T47D (cell line): ENCODE results near the gene FANK1.
"Not testable (repeated sequence)": the region's sequence is repeated elsewhere in the genome, so short reads cannot be mapped to it uniquely, and the experiment has no call there.

Experiments
- DNase-seq, 2 experiments: peaks; one replicate each; pipeline versions ENCODE4 v3.0.0 to v3.0.0-alpha.2; 2011 to 2012; ENCODE audit warnings: low read depth in 1 of 2, low spot score in 1 of 2
- JUND ChIP-seq: IDR thresholded peaks from 2 replicates; pipeline ENCODE4 v1.6.1; 2012; ENCODE audit warnings: low read depth
- in situ Hi-C: cut with HindIII; loops from 2 replicates; pipeline ENCODE4 v1.10.0; 2016; ENCODE audit warnings: low sequenced_read_pairs, low pct_unique_long_range_greater_than_20kb

The FANK1 gene

GRCh38 chr10:125871338-125871737 is 25.0 kb upstream of the FANK1 start:
- DNase-seq: no peak
- in situ Hi-C loops: no loop called here
- TF ChIP-seq JUND: no peak

DNA sequence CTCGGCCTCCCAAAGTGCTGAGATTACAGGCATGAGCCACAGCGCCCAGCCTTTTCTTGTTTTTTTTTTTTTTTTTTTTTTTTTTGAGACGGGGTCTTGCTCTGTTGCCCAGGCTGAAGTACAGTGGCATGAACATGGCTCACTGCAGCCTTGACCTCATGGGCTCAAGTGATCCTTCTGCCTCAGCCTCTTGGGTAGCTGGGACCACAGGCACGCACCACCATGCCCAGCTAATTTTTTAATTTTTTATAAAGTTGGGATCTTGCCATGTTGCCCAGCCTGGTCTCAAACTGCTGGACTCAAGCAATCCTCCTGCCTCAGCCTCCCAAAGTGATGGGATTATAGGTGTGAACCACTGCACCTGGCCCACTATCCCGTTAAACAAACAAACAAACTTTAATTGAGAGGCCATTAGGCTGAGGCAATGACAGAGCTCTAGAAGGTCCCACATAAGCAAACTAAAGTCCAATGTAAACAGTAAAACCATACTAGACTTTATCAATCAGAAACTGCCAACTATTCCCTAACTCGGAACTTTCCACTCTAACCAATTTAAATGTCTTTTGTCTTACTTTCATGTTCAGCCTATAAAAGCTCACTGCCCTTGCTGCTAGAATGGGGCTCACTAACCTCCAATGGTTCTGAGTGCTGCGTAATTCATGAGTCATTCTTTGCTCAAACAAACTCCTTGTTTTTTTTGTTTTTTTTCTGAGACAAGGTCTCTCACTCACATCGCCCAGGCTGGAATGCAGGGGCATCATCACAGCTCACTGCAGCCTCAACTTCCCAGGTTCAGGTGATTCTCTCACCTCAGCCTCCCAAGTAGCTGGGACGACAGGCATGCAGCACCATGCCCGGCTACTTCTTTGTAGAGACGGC is 17.2 kb upstream of the FANK1 start:
- no peak for TF ChIP-seq JUND
- no peak for DNase-seq
- in situ Hi-C loops: no loop called here

DNA sequence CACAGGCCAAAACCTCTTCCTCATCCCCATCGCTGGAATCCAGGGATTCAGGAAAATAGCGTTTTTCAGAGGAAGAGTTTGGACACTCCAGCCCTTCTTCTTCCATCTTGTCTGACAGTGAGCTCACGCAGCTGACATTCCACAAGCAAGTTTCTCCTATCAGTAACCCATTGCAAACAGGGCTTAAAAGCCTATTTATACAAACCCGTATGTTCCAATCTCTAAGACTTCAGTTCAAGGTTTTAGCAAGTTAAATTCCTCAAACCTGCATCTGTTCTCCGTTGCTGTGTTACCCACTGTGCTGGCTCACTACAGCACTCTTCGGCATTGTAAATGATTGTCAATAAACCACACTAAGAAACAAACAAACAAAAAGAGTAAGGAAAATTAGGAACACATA is 15.6 kb upstream of the FANK1 start:
- in situ Hi-C loops: no loop called here
- no peak for TF ChIP-seq JUND
- DNase-seq: no peak

- in situ Hi-C loops: no loop called here
- DNase-seq: no peak
- TF ChIP-seq JUND: no peak
Observed at GRCh38 chr10:125881192-125881591, 15.2 kb upstream of the FANK1 start, which contains the start of gene DHX32. DHX32 (minus strand) TSS chr10:125881292; CDS start chr10:125880824, 468 bp downstream.

- TF ChIP-seq JUND: no peak
- in situ Hi-C loops: no loop called here
- DNase-seq: no peak
Observed at GRCh38 chr10:125882596-125882995, 13.8 kb upstream of the FANK1 start.

- no peak for TF ChIP-seq JUND
- in situ Hi-C loops: no loop called here
- DNase-seq: no peak
Observed at GRCh38 chr10:125883211-125883610, 13.2 kb upstream of the FANK1 start.

GRCh38 chr10:125886914-125887512 is 9.4 kb upstream of the FANK1 start:
- DNase-seq: no peak
- in situ Hi-C loops: no loop called here
- no peak for TF ChIP-seq JUND

GRCh38 chr10:125889441-125889840 is 6.9 kb upstream of the FANK1 start:
- in situ Hi-C loops, DNase-seq: not testable (repeated sequence)

GRCh38 chr10:125892402-125892801 is 4.0 kb upstream of the FANK1 start:
- in situ Hi-C loops, DNase-seq: not testable (repeated sequence)

GRCh38 chr10:125894176-125894575 is 2.2 kb upstream of the FANK1 start:
- in situ Hi-C loops, DNase-seq: not testable (repeated sequence)

GRCh38 chr10:125895130-125896087 is 955 bp upstream of the FANK1 start:
- peak; percentile 17 to 65 for DNase-seq
- in situ Hi-C loops: not testable (repeated sequence)

GRCh38 chr10:125897317-125897716 is 953 bp downstream of the FANK1 start:
- DNase-seq, in situ Hi-C loops: not testable (repeated sequence)

GRCh38 chr10:125900963-125901362 is 4.6 kb downstream of the FANK1 start:
- peak; percentile 13 to 74 for DNase-seq
- in situ Hi-C loops: not testable (repeated sequence)

DNA sequence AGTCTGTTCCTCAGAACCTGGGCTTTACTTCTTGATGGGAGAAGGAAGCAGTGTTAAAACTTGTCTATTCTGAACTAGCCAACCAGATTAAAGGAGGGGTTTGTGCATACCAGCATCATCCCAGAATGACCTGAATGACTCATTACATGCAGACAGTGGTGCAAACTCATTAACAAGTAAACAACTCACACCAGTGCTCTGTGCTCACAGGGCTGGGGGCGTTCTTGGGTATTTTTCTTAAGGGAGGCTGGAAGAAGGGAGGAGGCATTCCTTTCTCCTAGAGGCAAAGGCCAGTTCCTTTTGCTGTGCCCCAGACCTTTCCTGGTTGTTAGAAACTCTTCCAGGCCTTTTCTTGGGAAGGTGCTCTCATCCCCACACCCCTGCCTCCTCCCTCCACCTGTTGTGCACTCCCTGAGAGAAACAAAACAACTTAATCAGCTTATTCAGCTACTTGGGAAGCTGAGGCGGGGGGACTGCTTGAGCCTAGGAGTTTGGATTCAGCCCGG is 6.8 kb downstream of the FANK1 start:
- in situ Hi-C loops, DNase-seq: not testable (repeated sequence)

- in situ Hi-C loops, DNase-seq: not testable (repeated sequence)
Observed at GRCh38 chr10:125905069-125905994, 9.0 kb downstream of the FANK1 start.

DNA sequence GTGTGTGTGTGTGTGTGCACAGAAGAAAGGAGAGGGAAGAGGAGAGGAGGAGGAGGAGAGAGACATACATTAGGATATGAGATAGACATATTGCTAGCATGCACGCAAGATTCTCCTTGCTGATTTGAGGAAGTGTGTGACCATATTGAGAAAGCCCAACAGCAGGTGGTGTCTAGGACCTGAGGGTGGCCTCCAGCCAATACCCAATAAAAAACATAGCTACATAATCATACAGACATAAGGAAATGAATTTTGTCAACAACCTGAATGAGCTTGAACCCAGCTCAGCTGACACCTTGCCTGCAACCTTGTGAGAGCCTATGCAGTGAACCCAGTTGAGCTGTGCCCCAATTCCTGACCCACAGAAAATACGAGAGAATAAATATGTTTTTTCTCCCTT is 11.2 kb downstream of the FANK1 start:
- in situ Hi-C loops, DNase-seq: not testable (repeated sequence)
